SJSA1 (cell line): ENCODE data around the gene PFKL. TPM values are rescaled to one million over a fixed set of nuclear protein-coding genes. Genes with fewer than 3 reads are reported as not detected.

ENCODE experiments used
- DNase-seq, 2 experiments: peaks; one replicate each; pipeline ENCODE4 v3.0.0-alpha.2; 2015 to 2020; ENCODE audit warnings: low spot score in 2 of 2, low read depth in 1 of 2
- H3K27ac ChIP-seq: fragments of 250-450 bp; sonication (Bioruptor Pico); 2 replicates; pipeline ENCODE4 v1.5.1; 2020; ENCODE audit warnings: mild to moderate bottlenecking, moderate library complexity
- H3K27me3 ChIP-seq: fragments of 250-450 bp; sonication (Bioruptor Pico); replicated peaks from 2 replicates; pipeline ENCODE4 v1.5.1; 2020; ENCODE audit warnings: mild to moderate bottlenecking, moderate library complexity
- H3K36me3 ChIP-seq: fragments of 250-450 bp; sonication (Bioruptor Pico); 2 replicates; pipeline ENCODE4 v1.5.1; 2020; ENCODE audit warnings: mild to moderate bottlenecking
- H3K4me1 ChIP-seq: fragments of 250-450 bp; sonication (Bioruptor Pico); replicated peaks from 2 replicates; pipeline ENCODE4 v1.6.1; 2021; ENCODE audit warnings: mild to moderate bottlenecking
- H3K4me3 ChIP-seq: fragments of 250-450 bp; sonication (Bioruptor Pico); 2 replicates; pipeline ENCODE4 v1.5.1; 2020; ENCODE audit warnings: mild to moderate bottlenecking
- H3K9me3 ChIP-seq: fragments of 250-450 bp; sonication (Bioruptor Pico); replicated peaks from 2 replicates; pipeline ENCODE4 v1.5.1; 2020; ENCODE audit warnings: mild to moderate bottlenecking
- total RNA-seq: library from RNA; depleted of rRNA; stranded (reverse); fragments of >200 nt; shearing (Covaris generic); gene quantifications from 2 replicates; pipeline ENCODE4 v1.2.3, GENCODE V29; 2014; rRNA removed

Gene PFKL
- total RNA-seq: 125 and 134 TPM in 2 replicates

GRCh38 chr21:44299458-44300261, at the start of gene PFKL:
Gene PFKL, plus strand, starts transcription at chr21:44300053. Its CDS starts 53 bp downstream, at chr21:44300106.
- Histone ChIP-seq H3K9me3 (no peaks in the 10 kb centered on the region), H3K4me3 (peak within 1 kb of the TSS; percentile 71), H3K27me3 (no peaks in the 10 kb centered on the region), H3K4me1 (peaks cover 23% of the 10 kb centered on the region), H3K36me3 (peaks cover 15% of the 10 kb centered on the region), H3K27ac (peak within 1 kb of the TSS; percentile 60)
- DNase-seq: peak; percentile 73 to 84

GRCh38 chr21:44253832-44254710, 45.8 kb upstream of the PFKL start:
- no peaks in the 10 kb centered on the region for H3K9me3 ChIP-seq
- DNase-seq: peak in 1 of 2 experiments; percentile 44
- peaks cover 7% of the 10 kb centered on the region; the same call in 1 of the 2 replicates for H3K4me1 ChIP-seq
- no peak overlapping the region for H3K4me3 ChIP-seq
- no peaks in the 10 kb centered on the region; the same call in 1 of the 2 replicates for H3K27me3 ChIP-seq
- no peaks in the 10 kb centered on the region for H3K36me3 ChIP-seq
- H3K27ac ChIP-seq: no peak overlapping the region

GRCh38 chr21:44255511-44255981, 44.3 kb upstream of the PFKL start:
- H3K4me1 ChIP-seq: peaks cover 7% of the 10 kb centered on the region; the same call in 1 of the 2 replicates
- no peak for DNase-seq
- no peaks in the 10 kb centered on the region for H3K36me3 ChIP-seq
- no peak overlapping the region for H3K27ac ChIP-seq
- H3K4me3 ChIP-seq: no peak overlapping the region
- H3K27me3 ChIP-seq: no peaks in the 10 kb centered on the region; the same call in 1 of the 2 replicates
- H3K9me3 ChIP-seq: no peaks in the 10 kb centered on the region

- Histone ChIP-seq H3K27ac (no peak overlapping the region), H3K36me3 (no peaks in the 10 kb centered on the region), H3K4me3 (no peak overlapping the region), H3K9me3 (no peaks in the 10 kb centered on the region), H3K27me3 (no peaks in the 10 kb centered on the region; the same call in none of the 2 replicates), H3K4me1 (peaks cover 7% of the 10 kb centered on the region; the same call in 1 of the 2 replicates)
- peak in 1 of 2 experiments; percentile 35 for DNase-seq
Observed at GRCh38 chr21:44258056-44258725, 41.7 kb upstream of the PFKL start.

- Histone ChIP-seq H3K9me3 (no peaks in the 10 kb centered on the region), H3K27me3 (no peaks in the 10 kb centered on the region; the same call in none of the 2 replicates), H3K4me3 (no peak overlapping the region), H3K4me1 (peaks cover 7% of the 10 kb centered on the region; the same call in 1 of the 2 replicates), H3K27ac (no peak overlapping the region), H3K36me3 (no peaks in the 10 kb centered on the region)
- peak in 1 of 2 experiments; percentile 40 for DNase-seq
Observed at GRCh38 chr21:44259082-44259705, 40.7 kb upstream of the PFKL start.

- Histone ChIP-seq H3K4me1 (peaks cover 1% of the 10 kb centered on the region; the same call in 1 of the 2 replicates), H3K27me3 (no peaks in the 10 kb centered on the region; the same call in 1 of the 2 replicates), H3K9me3 (no peaks in the 10 kb centered on the region), H3K27ac (no peak overlapping the region), H3K36me3 (no peaks in the 10 kb centered on the region), H3K4me3 (no peak overlapping the region)
- no peak for DNase-seq
Observed at GRCh38 chr21:44260066-44260465, 39.8 kb upstream of the PFKL start.

- H3K27ac ChIP-seq: no peak overlapping the region
Observed at GRCh38 chr21:44260791-44261631, 38.8 kb upstream of the PFKL start.

GRCh38 chr21:44261675-44262295, 38.1 kb upstream of the PFKL start, which contains the start of gene DNMT3L:
Gene DNMT3L, minus strand, starts transcription at chr21:44261897. Its CDS starts 638 bp downstream, at chr21:44261259.
- H3K4me3 ChIP-seq: no peak within 1 kb of the TSS
- H3K27me3 ChIP-seq: no peaks in the 10 kb centered on the region; the same call in 1 of the 2 replicates
- DNase-seq: peak in 1 of 2 experiments; percentile 41
- no peaks in the 10 kb centered on the region for H3K36me3 ChIP-seq
- no peaks in the 10 kb centered on the region for H3K9me3 ChIP-seq
- H3K27ac ChIP-seq: no peak within 1 kb of the TSS
- no peaks in the 10 kb centered on the region for H3K4me1 ChIP-seq

More at GRCh38 chr21:44260791-44261631, 38.8 kb upstream of the PFKL start:
- no peaks in the 10 kb centered on the region; the same call in 1 of the 2 replicates for H3K27me3 ChIP-seq
- no peaks in the 10 kb centered on the region for H3K36me3 ChIP-seq
- H3K9me3 ChIP-seq: no peaks in the 10 kb centered on the region
- no peak overlapping the region for H3K4me3 ChIP-seq
- DNase-seq: peak in 1 of 2 experiments; percentile 36
- no peaks in the 10 kb centered on the region for H3K4me1 ChIP-seq

GRCh38 chr21:44262338-44263056, 37.4 kb upstream of the PFKL start:
- Histone ChIP-seq H3K27me3 (no peaks in the 10 kb centered on the region; the same call in 1 of the 2 replicates), H3K4me3 (no peak overlapping the region), H3K36me3 (no peaks in the 10 kb centered on the region)

GRCh38 chr21:44263221-44263760, 36.6 kb upstream of the PFKL start:
- peak in 1 of 2 experiments; percentile 40 for DNase-seq
- no peaks in the 10 kb centered on the region for H3K4me1 ChIP-seq
- no peaks in the 10 kb centered on the region for H3K9me3 ChIP-seq

More at GRCh38 chr21:44262338-44263056, 37.4 kb upstream of the PFKL start:
- Histone ChIP-seq H3K4me1 (no peaks in the 10 kb centered on the region), H3K9me3 (no peaks in the 10 kb centered on the region), H3K27ac (no peak overlapping the region)
- peak in 1 of 2 experiments; percentile 40 for DNase-seq

GRCh38 chr21:44263768-44264167, 36.1 kb upstream of the PFKL start:
- no peak for DNase-seq

More at GRCh38 chr21:44263221-44263760, 36.6 kb upstream of the PFKL start:
- H3K36me3 ChIP-seq: no peaks in the 10 kb centered on the region
- no peak overlapping the region for H3K4me3 ChIP-seq
- no peak overlapping the region for H3K27ac ChIP-seq
- H3K27me3 ChIP-seq: no peaks in the 10 kb centered on the region; the same call in 1 of the 2 replicates

More at GRCh38 chr21:44263768-44264167, 36.1 kb upstream of the PFKL start:
- no peaks in the 10 kb centered on the region for H3K4me1 ChIP-seq
- H3K4me3 ChIP-seq: no peak overlapping the region
- no peaks in the 10 kb centered on the region; the same call in 1 of the 2 replicates for H3K27me3 ChIP-seq
- no peaks in the 10 kb centered on the region for H3K36me3 ChIP-seq
- H3K9me3 ChIP-seq: no peaks in the 10 kb centered on the region
- H3K27ac ChIP-seq: no peak overlapping the region
